C4-2B (cell line): Measurements from ENCODE around the gene BCAP29.

Experiments
- H3K27ac ChIP-seq: fragments of 450-650 bp; 2 replicates; pipeline ENCODE4 v1.5.1; 2017
- ZFX ChIP-seq: fragments of 450-650 bp; IDR thresholded peaks from 2 replicates; pipeline ENCODE4 v1.6.1; 2017
- TF ChIP-seq, protein P1 (sequence below): fragments of 450-650 bp; conservative IDR thresholded peaks from 2 replicates; pipeline ENCODE4 v1.5.1; 2017; ENCODE audit warnings: mild to moderate bottlenecking

Gene BCAP29

GRCh38 chr7:107659666-107660065 is 79.6 kb downstream of the BCAP29 start:
- H3K27ac ChIP-seq: no peak overlapping the region
- TF ChIP-seq, protein P1, sequence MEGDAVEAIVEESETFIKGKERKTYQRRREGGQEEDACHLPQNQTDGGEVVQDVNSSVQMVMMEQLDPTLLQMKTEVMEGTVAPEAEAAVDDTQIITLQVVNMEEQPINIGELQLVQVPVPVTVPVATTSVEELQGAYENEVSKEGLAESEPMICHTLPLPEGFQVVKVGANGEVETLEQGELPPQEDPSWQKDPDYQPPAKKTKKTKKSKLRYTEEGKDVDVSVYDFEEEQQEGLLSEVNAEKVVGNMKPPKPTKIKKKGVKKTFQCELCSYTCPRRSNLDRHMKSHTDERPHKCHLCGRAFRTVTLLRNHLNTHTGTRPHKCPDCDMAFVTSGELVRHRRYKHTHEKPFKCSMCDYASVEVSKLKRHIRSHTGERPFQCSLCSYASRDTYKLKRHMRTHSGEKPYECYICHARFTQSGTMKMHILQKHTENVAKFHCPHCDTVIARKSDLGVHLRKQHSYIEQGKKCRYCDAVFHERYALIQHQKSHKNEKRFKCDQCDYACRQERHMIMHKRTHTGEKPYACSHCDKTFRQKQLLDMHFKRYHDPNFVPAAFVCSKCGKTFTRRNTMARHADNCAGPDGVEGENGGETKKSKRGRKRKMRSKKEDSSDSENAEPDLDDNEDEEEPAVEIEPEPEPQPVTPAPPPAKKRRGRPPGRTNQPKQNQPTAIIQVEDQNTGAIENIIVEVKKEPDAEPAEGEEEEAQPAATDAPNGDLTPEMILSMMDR: no peak
- no peak for TF ChIP-seq ZFX

DNA sequence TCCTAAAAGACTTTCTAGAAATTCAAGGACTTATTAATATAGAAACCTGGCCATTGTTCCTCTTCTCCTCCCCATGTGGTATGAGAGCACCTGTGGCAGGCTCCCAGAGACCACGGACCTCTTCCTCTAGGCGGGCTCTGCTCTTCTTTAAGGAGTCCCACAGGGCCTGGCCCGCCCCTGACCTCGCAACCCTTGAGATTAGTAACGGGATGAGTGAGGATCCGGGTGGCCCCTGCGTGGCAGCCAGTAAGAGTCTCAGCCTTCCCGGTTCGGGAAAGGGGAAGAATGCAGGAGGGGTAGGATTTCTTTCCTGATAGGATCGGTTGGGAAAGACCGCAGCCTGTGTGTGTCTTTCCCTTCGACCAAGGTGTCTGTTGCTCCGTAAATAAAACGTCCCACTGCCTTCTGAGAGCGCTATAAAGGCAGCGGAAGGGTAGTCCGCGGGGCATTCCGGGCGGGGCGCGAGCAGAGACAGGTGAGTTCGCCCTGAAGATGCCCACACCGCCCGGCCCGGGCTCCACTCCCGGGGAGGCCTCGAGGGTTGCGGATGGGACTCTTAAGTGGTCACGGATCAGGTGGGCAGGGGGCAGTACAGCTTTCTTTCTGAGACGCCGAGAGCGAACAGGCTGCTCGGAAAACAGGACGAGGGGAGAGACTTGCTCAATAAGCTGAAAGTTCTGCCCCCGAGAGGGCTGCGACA is 80.5 kb downstream of the BCAP29 start, which contains the start of gene SLC26A4:
TSS of gene SLC26A4 (plus strand) at position 448 of the 700 bp plus-strand sequence. CDS start 814 bp downstream, outside the sequence.
- TF ChIP-seq, protein P1: no peak
- no peak for TF ChIP-seq ZFX
- peak within 1 kb of the TSS; percentile 37 for H3K27ac ChIP-seq

DNA sequence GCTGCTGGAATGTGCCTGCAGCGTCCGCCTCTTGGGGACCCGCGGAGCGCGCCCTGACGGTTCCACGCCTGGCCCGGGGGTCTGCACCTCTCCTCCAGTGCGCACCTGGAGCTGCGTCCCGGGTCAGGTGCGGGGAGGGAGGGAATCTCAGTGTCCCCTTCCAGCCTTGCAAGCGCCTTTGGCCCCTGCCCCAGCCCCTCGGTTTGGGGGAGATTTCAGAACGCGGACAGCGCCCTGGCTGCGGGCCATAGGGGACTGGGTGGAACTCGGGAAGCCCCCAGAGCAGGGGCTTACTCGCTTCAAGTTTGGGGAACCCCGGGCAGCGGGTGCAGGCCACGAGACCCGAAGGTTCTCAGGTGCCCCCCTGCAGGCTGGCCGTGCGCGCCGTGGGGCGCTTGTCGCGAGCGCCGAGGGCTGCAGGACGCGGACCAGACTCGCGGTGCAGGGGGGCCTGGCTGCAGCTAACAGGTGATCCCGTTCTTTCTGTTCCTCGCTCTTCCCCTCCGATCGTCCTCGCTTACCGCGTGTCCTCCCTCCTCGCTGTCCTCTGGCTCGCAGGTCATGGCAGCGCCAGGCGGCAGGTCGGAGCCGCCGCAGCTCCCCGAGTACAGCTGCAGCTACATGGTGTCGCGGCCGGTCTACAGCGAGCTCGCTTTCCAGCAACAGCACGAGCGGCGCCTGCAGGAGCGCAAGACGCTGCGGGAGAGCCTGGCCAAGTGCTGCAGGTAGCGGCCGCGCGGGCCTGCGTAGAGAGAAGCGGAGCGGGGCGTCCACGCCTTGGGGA is 81.2 kb downstream of the BCAP29 start:
- peak overlapping the region; percentile 37 for H3K27ac ChIP-seq

DNA sequence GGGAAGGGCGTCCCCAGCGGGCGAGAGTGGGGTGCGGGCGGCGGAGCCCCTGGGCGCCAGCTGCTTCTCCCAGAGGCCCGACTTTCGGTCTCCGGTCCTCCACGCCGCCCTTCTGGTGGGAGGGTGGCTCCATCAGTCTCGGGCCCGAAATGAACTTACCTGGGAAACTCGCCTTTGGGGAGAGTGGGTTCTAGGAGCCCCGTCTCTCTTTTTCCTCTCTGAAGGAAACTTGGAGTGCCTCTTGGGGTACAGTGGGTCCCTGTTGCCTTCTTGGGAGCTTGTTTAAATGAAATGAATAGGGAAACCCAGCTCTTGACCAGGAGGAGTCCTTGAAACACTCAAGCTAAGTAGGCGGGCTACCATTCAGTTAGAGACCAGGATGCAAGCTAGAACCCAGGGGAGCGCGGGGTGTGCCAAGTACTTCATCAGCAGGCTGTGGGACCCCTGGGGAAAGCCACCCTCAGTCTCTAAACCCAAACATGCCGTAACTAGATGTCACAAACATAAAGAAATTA is 81.9 kb downstream of the BCAP29 start:
- TF ChIP-seq ZFX: no peak
- TF ChIP-seq, protein P1: peak; percentile 66
- H3K27ac ChIP-seq: peak overlapping the region; percentile 37

More for the DNA sequence above, 81.2 kb downstream of the BCAP29 start:
- TF ChIP-seq ZFX: peak; percentile 32; the same call in 1 of the 2 replicates
- TF ChIP-seq, protein P1: peak; percentile 81

DNA sequence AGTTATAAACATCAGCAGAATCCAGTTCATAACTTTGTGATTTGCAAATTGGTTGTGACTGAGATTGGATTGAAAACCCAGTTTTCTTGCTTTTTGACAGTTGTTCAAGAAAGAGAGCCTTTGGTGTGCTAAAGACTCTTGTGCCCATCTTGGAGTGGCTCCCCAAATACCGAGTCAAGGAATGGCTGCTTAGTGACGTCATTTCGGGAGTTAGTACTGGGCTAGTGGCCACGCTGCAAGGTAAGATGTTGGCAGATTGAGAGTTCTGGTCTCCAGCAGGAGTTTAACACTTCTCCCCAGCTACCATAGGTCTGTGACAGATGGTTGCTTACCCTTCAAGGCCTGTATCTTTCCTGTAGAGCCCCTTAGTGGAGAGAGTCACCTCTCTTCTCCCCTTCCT is 83.2 kb downstream of the BCAP29 start:
- no peak overlapping the region for H3K27ac ChIP-seq
- TF ChIP-seq ZFX: no peak
- TF ChIP-seq, protein P1: no peak

DNA sequence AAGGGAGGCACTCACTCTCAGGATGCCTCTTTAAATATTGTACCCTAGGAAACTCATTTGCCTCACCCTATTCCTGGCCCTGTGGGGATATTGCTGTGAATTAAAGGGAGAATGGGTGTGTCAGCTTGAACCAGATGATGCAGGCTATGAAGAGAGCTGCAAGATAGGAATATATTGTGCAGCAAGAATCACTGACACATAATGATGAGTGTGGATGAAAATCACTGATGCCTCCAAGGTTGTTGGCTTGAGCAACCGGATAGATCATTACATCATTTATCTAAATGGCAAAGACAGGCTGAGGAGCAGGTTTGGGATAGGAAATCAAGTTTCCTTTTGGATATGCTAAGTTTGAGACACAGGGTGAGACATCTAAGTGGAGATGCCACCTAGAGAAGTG is 86.7 kb downstream of the BCAP29 start:
- TF ChIP-seq, protein P1: no peak
- no peak for TF ChIP-seq ZFX
- H3K27ac ChIP-seq: no peak overlapping the region

DNA sequence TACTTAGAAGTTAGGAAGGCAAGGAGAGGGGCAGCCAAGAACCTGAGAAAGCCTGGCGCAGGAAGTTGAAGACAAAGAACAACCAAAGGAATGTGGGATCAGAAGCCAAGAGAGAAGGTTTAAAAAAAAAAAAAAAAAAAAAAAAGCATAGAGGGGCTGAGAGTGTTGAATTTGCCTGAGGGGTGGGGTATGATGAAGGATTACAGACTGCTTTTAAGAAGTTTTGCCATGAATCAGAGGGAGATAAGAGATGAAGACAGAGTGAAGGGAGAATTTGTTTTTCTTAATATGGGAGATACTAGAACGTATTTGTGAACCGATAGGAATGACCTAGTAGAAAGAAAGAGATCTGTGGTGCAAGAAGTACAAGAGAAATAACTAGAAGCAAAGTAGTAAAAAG is 87.3 kb downstream of the BCAP29 start:
- TF ChIP-seq, protein P1: no peak
- no peak for TF ChIP-seq ZFX
- no peak overlapping the region for H3K27ac ChIP-seq
